Subcutaneous abdominal adipose tissue (tissue), 5 donors: ENCODE data around the gene EPX.

ENCODE experiments used
- H3K27ac ChIP-seq: one replicate; pipeline ENCODE4 v1.7.0; 2013; ENCODE audit warnings: low read depth, mild to moderate bottlenecking, inconsistent platforms, low read length, moderate library complexity
- H3K27me3 ChIP-seq, 5 donors: one replicate each; pipeline ENCODE4 v1.7.0; 2013; ENCODE audit warnings: low read length in 5 of 5, inconsistent platforms in 1 of 5; ENCODE audit not compliant: control insufficient read depth in 5 of 5, insufficient read depth in 4 of 5
- H3K36me3 ChIP-seq, 5 donors: one replicate each; pipeline ENCODE4 v1.7.0; 2013; ENCODE audit warnings: low read length in 5 of 5; ENCODE audit not compliant: control insufficient read depth in 5 of 5, insufficient read depth in 5 of 5
- H3K4me1 ChIP-seq, 5 donors: one replicate each; pipeline ENCODE4 v1.7.0; 2013; ENCODE audit warnings: low read length in 5 of 5, mild to moderate bottlenecking in 3 of 5, moderate library complexity in 1 of 5; ENCODE audit not compliant: control insufficient read depth in 5 of 5, insufficient read depth in 5 of 5
- H3K4me3 ChIP-seq, 5 donors: one replicate each; pipeline ENCODE4 v1.7.0; 2013; ENCODE audit warnings: low read length in 5 of 5, low read depth in 1 of 5
- H3K9ac ChIP-seq, 5 donors: one replicate each; pipeline ENCODE4 v1.7.0; 2013; ENCODE audit warnings: low read length in 5 of 5, mild to moderate bottlenecking in 4 of 5, moderate library complexity in 3 of 5
- H3K9me3 ChIP-seq, 5 donors: one replicate each; pipeline ENCODE4 v1.7.0; 2013; ENCODE audit warnings: low read length in 5 of 5; ENCODE audit not compliant: control insufficient read depth in 5 of 5
- donor health status: healthy.
- donor health status: healthy.
- donor health status: healthy.
- donor health status: healthy.
- donor health status: healthy.

The EPX gene

DNA sequence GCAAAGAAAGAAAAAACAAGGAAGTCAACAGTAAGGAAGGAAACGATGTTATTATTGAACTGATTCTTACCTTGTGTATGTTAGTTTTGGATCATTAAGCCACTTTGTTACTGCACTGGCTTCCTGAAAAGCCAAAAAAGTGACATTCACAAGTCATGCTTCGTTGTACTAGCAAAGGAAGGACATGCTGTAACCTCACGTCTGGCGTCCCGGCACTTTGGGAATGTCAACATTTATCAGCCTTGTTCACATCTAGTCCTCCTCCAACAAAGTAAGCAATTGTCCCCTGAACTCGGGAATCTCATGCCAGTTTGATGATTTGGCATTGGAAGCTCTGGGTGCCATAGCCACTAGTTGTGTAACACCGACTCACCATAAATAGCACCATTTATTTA, 27.3 kb downstream of the EPX start:
- Histone ChIP-seq H3K27me3 (no peaks in the 10 kb centered on the region), H3K4me1 (peaks cover 5 to 14% (median 13%) of the 10 kb centered on the region in 5 donors), H3K9ac (peak overlapping the region in 1 of 5 donors; percentile 22), H3K9me3 (no peaks in the 10 kb centered on the region), H3K4me3 (peak overlapping the region; percentile 74 to 97 (median 96)), H3K27ac (no peak overlapping the region), H3K36me3 (peaks cover 2 to 16% (median 15%) of the 10 kb centered on the region in 5 donors)

GRCh38 chr17:58224315-58224714, 31.8 kb downstream of the EPX start:
- H3K4me1 ChIP-seq, result peaks cover 4 to 7% (median 7%) of the 10 kb centered on the region in 5 donors
- no peaks in the 10 kb centered on the region for H3K9me3 ChIP-seq
- no peaks in the 10 kb centered on the region for H3K36me3 ChIP-seq
- H3K27me3 ChIP-seq, result peaks cover 0 to 5% (median 0%) of the 10 kb centered on the region in 5 donors
- no peak overlapping the region for H3K4me3 ChIP-seq
- H3K9ac ChIP-seq, result no peak overlapping the region
- no peak overlapping the region for H3K27ac ChIP-seq

DNA sequence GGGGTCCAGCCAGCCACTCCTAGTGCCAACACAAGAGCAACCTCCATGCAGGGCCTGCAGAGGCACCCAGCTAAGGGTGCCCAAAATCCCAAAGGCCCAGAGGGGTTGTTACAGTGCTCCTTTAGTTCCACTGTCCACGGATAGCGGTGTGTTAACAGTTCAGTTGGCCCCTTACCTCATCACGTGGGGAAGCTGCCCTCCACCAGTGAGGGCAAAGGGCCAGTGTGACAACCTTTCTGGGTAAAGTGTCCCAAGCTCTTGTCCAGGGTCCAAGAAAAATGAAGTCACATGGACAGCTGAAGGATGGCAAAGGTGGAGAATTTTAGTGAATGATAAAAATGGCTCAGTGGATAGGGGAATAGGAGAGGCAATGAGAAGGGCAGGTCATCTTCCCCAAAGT, 35.2 kb downstream of the EPX start:
- H3K4me1 ChIP-seq, result peaks cover 0 to 7% (median 0%) of the 10 kb centered on the region in 5 donors
- no peaks in the 10 kb centered on the region for H3K36me3 ChIP-seq
- H3K9ac ChIP-seq, result no peak overlapping the region
- H3K27me3 ChIP-seq, result peaks cover 0 to 9% (median 8%) of the 10 kb centered on the region in 5 donors
- H3K27ac ChIP-seq, result no peak overlapping the region
- H3K9me3 ChIP-seq, result no peaks in the 10 kb centered on the region
- no peak overlapping the region for H3K4me3 ChIP-seq

DNA sequence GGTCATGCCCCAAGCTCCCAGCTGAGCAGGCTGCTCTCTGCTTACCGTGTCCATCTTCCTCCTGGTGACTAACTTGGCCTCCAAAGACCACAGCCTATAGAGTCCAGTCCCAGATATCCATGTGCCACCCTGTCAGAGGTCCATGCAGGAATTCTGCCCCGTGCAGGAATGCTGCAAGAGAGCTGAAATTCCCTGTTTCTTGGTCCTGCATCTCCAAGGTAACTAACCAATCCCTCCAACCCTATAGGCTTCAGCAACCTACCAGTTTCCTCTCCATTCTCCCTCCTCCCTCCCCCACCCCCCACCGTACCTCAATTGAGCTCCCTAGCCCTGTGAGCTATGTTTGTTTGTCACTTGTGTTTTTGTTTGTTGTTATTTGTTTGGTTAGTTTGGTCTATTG, 36.2 kb downstream of the EPX start:
- Histone ChIP-seq H3K27ac (no peak overlapping the region), H3K9me3 (no peaks in the 10 kb centered on the region), H3K4me3 (no peak overlapping the region), H3K9ac (no peak overlapping the region), H3K4me1 (peaks cover 0 to 10% (median 0%) of the 10 kb centered on the region in 5 donors), H3K36me3 (no peaks in the 10 kb centered on the region), H3K27me3 (peaks cover 0 to 11% (median 9%) of the 10 kb centered on the region in 5 donors)

- Histone ChIP-seq H3K36me3 (no peaks in the 10 kb centered on the region), H3K9ac (no peak overlapping the region), H3K27me3 (peaks cover 0 to 11% (median 10%) of the 10 kb centered on the region in 5 donors)
Measured at GRCh38 chr17:58229384-58229783, 36.9 kb downstream of the EPX start.

DNA sequence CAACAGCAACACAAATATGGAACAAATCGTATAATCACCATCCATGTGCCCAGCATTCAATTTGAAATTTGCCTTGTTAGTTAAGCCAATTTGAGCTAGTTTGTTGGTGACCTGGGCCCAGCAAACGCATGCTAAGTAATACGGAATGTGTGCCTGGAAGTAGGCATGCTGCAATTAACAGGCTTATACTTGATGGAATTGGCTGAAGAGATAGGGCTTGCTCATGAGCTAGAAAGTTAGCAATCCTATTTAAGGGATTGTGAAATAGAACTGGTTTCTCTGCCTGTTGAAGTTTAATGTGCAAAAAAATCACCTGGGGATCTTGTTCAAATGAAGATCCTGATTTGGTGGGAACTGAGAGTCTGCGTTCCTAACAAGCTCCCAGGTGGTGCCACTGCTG, 37.4 kb downstream of the EPX start:
- Histone ChIP-seq H3K27me3 (peaks cover 0 to 11% (median 11%) of the 10 kb centered on the region in 5 donors), H3K4me3 (no peak overlapping the region), H3K9ac (no peak overlapping the region), H3K27ac (no peak overlapping the region), H3K9me3 (no peaks in the 10 kb centered on the region), H3K4me1 (peaks cover 0 to 10% (median 0%) of the 10 kb centered on the region in 5 donors), H3K36me3 (no peaks in the 10 kb centered on the region)

More at GRCh38 chr17:58229384-58229783, 36.9 kb downstream of the EPX start:
- H3K27ac ChIP-seq, result no peak overlapping the region
- H3K4me1 ChIP-seq, result peaks cover 0 to 10% (median 0%) of the 10 kb centered on the region in 5 donors
- no peaks in the 10 kb centered on the region for H3K9me3 ChIP-seq
- H3K4me3 ChIP-seq, result no peak overlapping the region

DNA sequence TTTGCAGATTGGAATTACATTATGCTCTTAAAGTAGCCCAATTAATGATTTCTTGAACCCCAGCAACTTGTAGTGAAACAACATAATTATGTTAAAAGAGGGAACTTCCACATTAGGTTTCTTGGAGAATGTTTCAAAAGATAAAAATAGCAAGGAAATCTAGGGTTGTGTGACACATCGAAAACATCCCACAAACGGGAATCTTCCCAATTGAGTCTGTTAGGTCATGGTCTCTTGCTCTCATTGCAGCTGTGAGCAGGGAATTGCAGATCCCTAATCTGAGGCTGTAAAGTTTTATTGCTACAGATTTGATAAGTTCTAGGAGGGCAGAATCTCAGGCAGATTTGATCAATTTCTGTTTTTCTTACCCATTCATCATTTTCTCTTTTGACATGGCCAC, 39.1 kb downstream of the EPX start:
- peaks cover 0 to 18% (median 11%) of the 10 kb centered on the region in 5 donors for H3K27me3 ChIP-seq
- no peak overlapping the region for H3K4me3 ChIP-seq
- H3K27ac ChIP-seq, result no peak overlapping the region

GRCh38 chr17:58232707-58233156, 40.2 kb downstream of the EPX start:
- Histone ChIP-seq H3K36me3 (no peaks in the 10 kb centered on the region), H3K27ac (no peak overlapping the region), H3K27me3 (peaks cover 0 to 18% (median 11%) of the 10 kb centered on the region in 5 donors), H3K4me1 (peaks cover 0 to 10% (median 0%) of the 10 kb centered on the region in 5 donors), H3K4me3 (peak overlapping the region in 1 of 5 donors; percentile 20), H3K9ac (no peak overlapping the region), H3K9me3 (no peaks in the 10 kb centered on the region)

More for the DNA sequence above, 39.1 kb downstream of the EPX start:
- peaks cover 0 to 10% (median 0%) of the 10 kb centered on the region in 5 donors for H3K4me1 ChIP-seq
- H3K36me3 ChIP-seq, result no peaks in the 10 kb centered on the region
- no peak overlapping the region for H3K9ac ChIP-seq
- no peaks in the 10 kb centered on the region for H3K9me3 ChIP-seq

GRCh38 chr17:58233543-58233942, 41.0 kb downstream of the EPX start:
- H3K4me1 ChIP-seq, result peaks cover 0 to 10% (median 0%) of the 10 kb centered on the region in 5 donors
- peaks cover 0 to 16% (median 15%) of the 10 kb centered on the region in 5 donors for H3K27me3 ChIP-seq
- no peaks in the 10 kb centered on the region for H3K9me3 ChIP-seq
- H3K9ac ChIP-seq, result no peak overlapping the region
- no peaks in the 10 kb centered on the region for H3K36me3 ChIP-seq
- no peak overlapping the region for H3K4me3 ChIP-seq
- H3K27ac ChIP-seq, result no peak overlapping the region

DNA sequence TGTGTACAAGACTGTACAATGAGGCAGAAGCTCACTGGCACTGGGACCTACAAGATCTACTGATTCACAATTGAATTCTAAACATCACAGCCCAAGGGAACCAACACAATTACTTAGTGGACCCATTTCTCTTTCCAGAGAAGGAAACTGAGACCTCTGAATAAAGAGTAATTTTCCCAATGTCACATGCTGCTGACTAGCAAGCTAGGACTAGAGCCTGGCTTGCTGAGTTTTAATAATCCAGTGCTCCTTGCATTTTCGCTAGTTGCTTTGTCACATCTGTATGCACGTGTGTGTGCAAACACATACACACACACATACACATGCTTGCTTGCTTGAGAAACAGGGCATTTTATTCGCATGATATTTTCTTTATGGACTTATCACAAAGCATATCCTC, 42.0 kb downstream of the EPX start:
- Histone ChIP-seq H3K9ac (no peak overlapping the region), H3K36me3 (no peaks in the 10 kb centered on the region), H3K4me1 (peaks cover 0 to 10% (median 0%) of the 10 kb centered on the region in 5 donors), H3K4me3 (no peak overlapping the region), H3K27me3 (peaks cover 0 to 19% (median 15%) of the 10 kb centered on the region in 5 donors), H3K27ac (no peak overlapping the region), H3K9me3 (no peaks in the 10 kb centered on the region)
